ENCODE results near the gene MSRB1. TPM values are rescaled to one million over a fixed set of nuclear protein-coding genes. Genes with fewer than 3 reads are reported as not detected.

The MSRB1 gene
- total and polyA plus RNA-seq, 2 of the 13 experiments (the other 11 are each of a cell fraction or from before 2014, with no cell fraction given) = 32.1 to 75.4 TPM

DNA sequence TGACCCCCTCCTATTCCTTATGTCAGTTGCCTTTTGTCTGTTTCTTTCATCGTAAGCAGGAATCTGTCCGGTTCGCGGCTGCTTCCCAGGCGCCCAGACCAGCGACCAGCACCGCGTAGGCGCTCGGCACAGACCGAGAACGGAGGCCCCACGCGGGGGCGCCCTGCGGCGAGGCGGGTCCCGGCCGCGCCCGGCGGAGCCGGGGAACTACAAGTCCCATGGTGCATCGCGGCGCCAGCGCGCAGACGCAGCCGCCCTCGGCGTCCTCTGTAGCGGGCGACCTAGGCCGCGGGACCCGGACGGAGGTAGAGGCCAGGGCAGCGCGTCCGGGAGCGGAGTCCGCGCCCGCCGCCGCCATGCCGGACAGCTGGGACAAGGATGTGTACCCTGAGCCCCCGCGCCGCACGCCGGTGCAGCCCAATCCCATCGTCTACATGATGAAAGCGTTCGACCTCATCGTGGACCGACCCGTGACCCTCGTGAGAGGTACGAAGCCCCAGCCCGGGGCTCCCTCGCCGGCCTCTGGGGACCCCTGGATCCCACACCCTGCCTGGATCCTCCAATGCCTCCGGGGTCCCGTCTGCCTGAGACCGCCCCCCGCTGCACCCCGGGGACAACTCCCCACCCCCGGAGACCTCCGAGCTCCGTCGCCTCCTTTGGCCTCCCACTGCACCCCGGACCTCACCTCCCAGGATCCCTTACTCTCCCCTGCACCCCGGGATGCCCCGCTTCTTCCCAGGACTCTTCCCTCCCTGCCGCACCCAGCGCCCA is 16.5 kb upstream of the MSRB1 start, which contains the start of gene NDUFB10 (continued):
- TF ChIP-seq ZMAT3 (CRISPR knock-in tag; conservative IDR thresholded peaks at IDR 0.05) (peak; percentile 71), ZNF331 (CRISPR knock-in tag; IDR thresholded peaks at IDR 0.05) (peak; percentile 69), ISX (CRISPR knock-in tag; conservative IDR thresholded peaks at IDR 0.05) (no peak), SOX13 (IDR thresholded peaks at IDR 0.05) (0 out of 2 replicates have a peak, but pooled peaks have one; percentile 17), SOX13 (CRISPR knock-in tag; conservative IDR thresholded peaks at IDR 0.05 in 1 of 2, IDR thresholded peaks at IDR 0.05 in 1 of 2) (no peak), ZNF562 (CRISPR knock-in tag; IDR thresholded peaks at IDR 0.05; ENCODE audit: borderline replicate concordance) (no peak), ESRRA (CRISPR knock-in tag; IDR thresholded peaks at IDR 0.05; ENCODE audit: low read depth) (peak; percentile 48; the same call in 1 of the 2 replicates), ARID4A (CRISPR knock-in tag; IDR thresholded peaks at IDR 0.05; ENCODE audit: borderline replicate concordance) (peak; percentile 93), MAX (IDR thresholded peaks at IDR 0.05) (peak; percentile 74; the same call in 1 of the 2 replicates), PTBP1 (IDR thresholded peaks at IDR 0.05; ENCODE audit: low read depth, low read length, poor library complexity, severe bottlenecking) (no peak), SALL1 (CRISPR knock-in tag; IDR thresholded peaks at IDR 0.05) (peak; percentile 81), RAD21 (CRISPR knock-in tag; IDR thresholded peaks at IDR 0.05) (peak; percentile 80), ZNF468 (CRISPR knock-in tag; IDR thresholded peaks at IDR 0.05) (no peak), MEF2D (CRISPR knock-in tag; IDR thresholded peaks at IDR 0.05) (0 out of 2 replicates have a peak, but pooled peaks have one; percentile 25), GABPA (IDR thresholded peaks at IDR 0.05; ENCODE audit: low read depth, low read length) (peak; percentile 31; the same call in 1 of the 2 replicates), GABPA (CRISPR knock-in tag; IDR thresholded peaks at IDR 0.05; ENCODE audit: low read depth) (peak; percentile 54; the same call in 1 of the 2 replicates), HOXD1 (CRISPR knock-in tag; IDR thresholded peaks at IDR 0.05) (peak; percentile 74), ZSCAN31 (CRISPR knock-in tag; IDR thresholded peaks at IDR 0.05; ENCODE audit: low read depth) (peak; percentile 92), GMEB2 (CRISPR knock-in tag; IDR thresholded peaks at IDR 0.05; ENCODE audit: low read depth) (peak; percentile 81)
- TF ChIP-seq, protein P1, sequence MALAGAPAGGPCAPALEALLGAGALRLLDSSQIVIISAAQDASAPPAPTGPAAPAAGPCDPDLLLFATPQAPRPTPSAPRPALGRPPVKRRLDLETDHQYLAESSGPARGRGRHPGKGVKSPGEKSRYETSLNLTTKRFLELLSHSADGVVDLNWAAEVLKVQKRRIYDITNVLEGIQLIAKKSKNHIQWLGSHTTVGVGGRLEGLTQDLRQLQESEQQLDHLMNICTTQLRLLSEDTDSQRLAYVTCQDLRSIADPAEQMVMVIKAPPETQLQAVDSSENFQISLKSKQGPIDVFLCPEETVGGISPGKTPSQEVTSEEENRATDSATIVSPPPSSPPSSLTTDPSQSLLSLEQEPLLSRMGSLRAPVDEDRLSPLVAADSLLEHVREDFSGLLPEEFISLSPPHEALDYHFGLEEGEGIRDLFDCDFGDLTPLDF (CRISPR knock-in tag; IDR thresholded peaks at IDR 0.05) = peak; percentile 79
- TF ChIP-seq, protein P2, sequence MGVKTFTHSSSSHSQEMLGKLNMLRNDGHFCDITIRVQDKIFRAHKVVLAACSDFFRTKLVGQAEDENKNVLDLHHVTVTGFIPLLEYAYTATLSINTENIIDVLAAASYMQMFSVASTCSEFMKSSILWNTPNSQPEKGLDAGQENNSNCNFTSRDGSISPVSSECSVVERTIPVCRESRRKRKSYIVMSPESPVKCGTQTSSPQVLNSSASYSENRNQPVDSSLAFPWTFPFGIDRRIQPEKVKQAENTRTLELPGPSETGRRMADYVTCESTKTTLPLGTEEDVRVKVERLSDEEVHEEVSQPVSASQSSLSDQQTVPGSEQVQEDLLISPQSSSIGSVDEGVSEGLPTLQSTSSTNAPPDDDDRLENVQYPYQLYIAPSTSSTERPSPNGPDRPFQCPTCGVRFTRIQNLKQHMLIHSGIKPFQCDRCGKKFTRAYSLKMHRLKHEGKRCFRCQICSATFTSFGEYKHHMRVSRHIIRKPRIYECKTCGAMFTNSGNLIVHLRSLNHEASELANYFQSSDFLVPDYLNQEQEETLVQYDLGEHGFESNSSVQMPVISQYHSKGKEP (CRISPR knock-in tag; IDR thresholded peaks at IDR 0.05) = peak; percentile 25; the same call in 1 of the 2 replicates

All from HepG2 (cell line).